Neural progenitor cell (in vitro differentiated cells): ENCODE measurements around the gene RFK. TPM values are rescaled to one million over a fixed set of nuclear protein-coding genes. Genes with fewer than 3 reads are reported as not detected.

Experiments used
- DNase-seq: peaks from one replicate; pipeline ENCODE4 v3.0.0-alpha.2; 2016; ENCODE audit warnings: low spot score
- H2AFZ ChIP-seq: fragments of 200-600 bp; sonication (generic); replicated peaks from 2 replicates; pipeline ENCODE4 v1.6.1; 2016; ENCODE audit warnings: antibody characterized with exemption
- H3F3A ChIP-seq: fragments of 200-600 bp; sonication (generic); 2 replicates; pipeline ENCODE4 v1.6.1; 2016; ENCODE audit warnings: antibody characterized with exemption, low read depth
- H3K27ac ChIP-seq: fragments of 200-600 bp; sonication (generic); 2 replicates; pipeline ENCODE4 v1.5.1; 2016; ENCODE audit warnings: mild to moderate bottlenecking
- H3K27me3 ChIP-seq: fragments of 200-600 bp; sonication (generic); 2 replicates; pipeline ENCODE4 v1.6.1; 2016; ENCODE audit warnings: mild to moderate bottlenecking, moderate library complexity
- H3K36me3 ChIP-seq: fragments of 200-600 bp; sonication (generic); 2 replicates; pipeline ENCODE4 v1.5.1; 2016
- H3K4me1 ChIP-seq: fragments of 200-600 bp; sonication (generic); 2 replicates; pipeline ENCODE4 v1.6.1; 2016; ENCODE audit warnings: mixed run types
- H3K4me2 ChIP-seq: fragments of 200-600 bp; sonication (generic); 2 replicates; pipeline ENCODE4 v1.6.1; 2016
- H3K4me3 ChIP-seq: fragments of 200-600 bp; sonication (generic); 2 replicates; pipeline ENCODE4 v1.5.1; 2016
- H3K79me2 ChIP-seq: fragments of 200-600 bp; sonication (generic); 2 replicates; pipeline ENCODE4 v1.6.1; 2016; ENCODE audit warnings: low read depth
- H3K9ac ChIP-seq: fragments of 200-600 bp; sonication (generic); 2 replicates; pipeline ENCODE4 v1.6.1; 2016
- H3K9me3 ChIP-seq: fragments of 200-600 bp; sonication (generic); 2 replicates; pipeline ENCODE4 v1.5.1; 2016; ENCODE audit warnings: low read depth
- H4K20me1 ChIP-seq: fragments of 200-600 bp; sonication (generic); 2 replicates; pipeline ENCODE4 v1.6.1; 2016; ENCODE audit warnings: low read depth
- H3K27ac Mint-ChIP-seq: 3 replicates; pipeline ENCODE4 v1.8.0; 2021; ENCODE audit warnings: mixed read lengths
- H3K27me3 Mint-ChIP-seq: 2 replicates; pipeline ENCODE4 v1.8.0; 2022; ENCODE audit warnings: low read depth, mild to moderate bottlenecking, inconsistent platforms, moderate library complexity, mixed read lengths; ENCODE audit not compliant: insufficient read depth
- H3K36me3 Mint-ChIP-seq: 3 replicates; pipeline ENCODE4 v1.8.0; 2021; ENCODE audit warnings: mixed read lengths
- H3K4me1 Mint-ChIP-seq: 3 replicates; pipeline ENCODE4 v1.8.0; 2021; ENCODE audit warnings: mixed read lengths
- H3K4me3 Mint-ChIP-seq: 3 replicates; pipeline ENCODE4 v1.8.0; 2021; ENCODE audit warnings: mild to moderate bottlenecking, moderate library complexity, mixed read lengths
- H3K9me3 Mint-ChIP-seq: 3 replicates; pipeline ENCODE4 v1.8.0; 2020; ENCODE audit warnings: mixed read lengths
- EZH2 ChIP-seq: fragments of 200-600 bp; sonication (generic); IDR thresholded peaks from 2 replicates; pipeline ENCODE4 v1.6.1; 2017; ENCODE audit warnings: antibody characterized with exemption, mild to moderate bottlenecking, moderate library complexity
- EZH2phosphoT487 ChIP-seq: fragments of 200-600 bp; sonication (generic); IDR thresholded peaks from 2 replicates; pipeline ENCODE4 v1.6.1; 2017; ENCODE audit warnings: antibody characterized with exemption
- total RNA-seq: library from RNA; depleted of rRNA; stranded (reverse); fragments of >200 nt; gene quantifications from 2 replicates; pipeline ENCODE4 v1.2.3, GENCODE V29; 2015; ENCODE audit warnings: low replicate concordance
- TF ChIP-seq, protein P1 (sequence below): fragments of 200-600 bp; sonication (generic); IDR thresholded peaks from 2 replicates; pipeline ENCODE4 v1.5.1; 2017; ENCODE audit warnings: antibody characterized with exemption, mild to moderate bottlenecking

The RFK gene
- total RNA-seq, 1 donor from 2014 or later, result 24.7 TPM

GRCh38 chr9:76400534-76401096, 6.4 kb upstream of the RFK start:
- H3K27me3 Mint-ChIP-seq, result peaks cover 4% of the 10 kb centered on the region
- H3K4me2 ChIP-seq, result no peak overlapping the region
- no peak for TF ChIP-seq EZH2phosphoT487
- TF ChIP-seq, protein P1, sequence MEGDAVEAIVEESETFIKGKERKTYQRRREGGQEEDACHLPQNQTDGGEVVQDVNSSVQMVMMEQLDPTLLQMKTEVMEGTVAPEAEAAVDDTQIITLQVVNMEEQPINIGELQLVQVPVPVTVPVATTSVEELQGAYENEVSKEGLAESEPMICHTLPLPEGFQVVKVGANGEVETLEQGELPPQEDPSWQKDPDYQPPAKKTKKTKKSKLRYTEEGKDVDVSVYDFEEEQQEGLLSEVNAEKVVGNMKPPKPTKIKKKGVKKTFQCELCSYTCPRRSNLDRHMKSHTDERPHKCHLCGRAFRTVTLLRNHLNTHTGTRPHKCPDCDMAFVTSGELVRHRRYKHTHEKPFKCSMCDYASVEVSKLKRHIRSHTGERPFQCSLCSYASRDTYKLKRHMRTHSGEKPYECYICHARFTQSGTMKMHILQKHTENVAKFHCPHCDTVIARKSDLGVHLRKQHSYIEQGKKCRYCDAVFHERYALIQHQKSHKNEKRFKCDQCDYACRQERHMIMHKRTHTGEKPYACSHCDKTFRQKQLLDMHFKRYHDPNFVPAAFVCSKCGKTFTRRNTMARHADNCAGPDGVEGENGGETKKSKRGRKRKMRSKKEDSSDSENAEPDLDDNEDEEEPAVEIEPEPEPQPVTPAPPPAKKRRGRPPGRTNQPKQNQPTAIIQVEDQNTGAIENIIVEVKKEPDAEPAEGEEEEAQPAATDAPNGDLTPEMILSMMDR, result no peak
- TF ChIP-seq EZH2, result no peak
- no peaks in the 10 kb centered on the region for H3K36me3 Mint-ChIP-seq
- H3K79me2 ChIP-seq, result no peaks in the 10 kb centered on the region
- H3K4me3 Mint-ChIP-seq, result no peak overlapping the region
- no peak overlapping the region for H3K9ac ChIP-seq
- no peak for DNase-seq
- peaks cover 2% of the 10 kb centered on the region for H3K4me1 Mint-ChIP-seq
- H3K27ac Mint-ChIP-seq, result no peak overlapping the region
- H3K4me3 ChIP-seq, result no peak overlapping the region
- no peaks in the 10 kb centered on the region for H3K4me1 ChIP-seq
- no peak overlapping the region for H3K27ac ChIP-seq
- no peaks in the 10 kb centered on the region for H4K20me1 ChIP-seq
- H3K9me3 ChIP-seq, result no peaks in the 10 kb centered on the region
- peaks cover under 1% of the 10 kb centered on the region for H3F3A ChIP-seq
- no peak overlapping the region for H2AFZ ChIP-seq
- no peaks in the 10 kb centered on the region for H3K36me3 ChIP-seq
- no peaks in the 10 kb centered on the region for H3K9me3 Mint-ChIP-seq
- H3K27me3 ChIP-seq, result no peaks in the 10 kb centered on the region

DNA sequence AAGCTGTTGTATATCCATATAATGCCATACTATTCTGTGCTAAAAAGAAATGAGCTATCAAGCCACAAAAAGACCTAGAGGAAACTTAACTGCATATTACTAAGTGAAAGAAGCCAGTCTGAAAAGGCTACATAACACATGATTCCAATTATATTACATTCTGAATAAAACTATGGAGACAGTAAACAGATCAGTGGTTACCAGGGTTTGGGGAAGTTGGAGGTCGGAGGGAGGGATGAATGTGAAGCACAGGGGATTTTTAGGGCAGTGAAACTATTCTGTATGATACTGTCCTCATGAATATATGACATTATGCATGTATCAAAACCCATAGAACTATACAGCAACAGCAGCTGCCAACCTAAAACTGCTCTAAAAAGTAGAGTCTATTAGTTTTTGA, 5.6 kb upstream of the RFK start:
- H3K9ac ChIP-seq, result no peak overlapping the region
- H3K36me3 ChIP-seq, result no peaks in the 10 kb centered on the region
- Mint-ChIP-seq H3K27ac (no peak overlapping the region), H3K27me3 (peaks cover 4% of the 10 kb centered on the region), H3K4me1 (peaks cover 4% of the 10 kb centered on the region), H3K4me3 (no peak overlapping the region), H3K9me3 (no peaks in the 10 kb centered on the region), H3K36me3 (no peaks in the 10 kb centered on the region)
- peaks cover 8% of the 10 kb centered on the region for H3F3A ChIP-seq
- TF ChIP-seq EZH2phosphoT487 (no peak), EZH2 (no peak)
- TF ChIP-seq, protein P1, result no peak
- no peaks in the 10 kb centered on the region for H4K20me1 ChIP-seq
- no peaks in the 10 kb centered on the region for H3K79me2 ChIP-seq
- no peak overlapping the region for H3K4me3 ChIP-seq
- no peak for DNase-seq
- no peak overlapping the region for H3K4me2 ChIP-seq
- H3K27ac ChIP-seq, result no peak overlapping the region
- H3K9me3 ChIP-seq, result no peaks in the 10 kb centered on the region
- no peaks in the 10 kb centered on the region for H3K27me3 ChIP-seq
- no peak overlapping the region for H2AFZ ChIP-seq
- H3K4me1 ChIP-seq, result no peaks in the 10 kb centered on the region

GRCh38 chr9:76396597-76396996, 2.4 kb upstream of the RFK start:
- H2AFZ ChIP-seq, result no peak overlapping the region
- H3K9ac ChIP-seq, result no peak overlapping the region
- Mint-ChIP-seq H3K9me3 (peaks cover 7% of the 10 kb centered on the region), H3K27ac (no peak overlapping the region), H3K4me1 (peaks cover 10% of the 10 kb centered on the region), H3K4me3 (no peak overlapping the region), H3K36me3 (peaks cover 9% of the 10 kb centered on the region), H3K27me3 (peaks cover 7% of the 10 kb centered on the region)
- H3K4me1 ChIP-seq, result no peaks in the 10 kb centered on the region
- H3K36me3 ChIP-seq, result peaks cover 7% of the 10 kb centered on the region
- no peak overlapping the region for H3K27ac ChIP-seq
- peaks cover 23% of the 10 kb centered on the region for H3F3A ChIP-seq
- no peaks in the 10 kb centered on the region for H3K27me3 ChIP-seq
- H4K20me1 ChIP-seq, result no peaks in the 10 kb centered on the region
- DNase-seq, result no peak
- H3K79me2 ChIP-seq, result peaks cover 18% of the 10 kb centered on the region
- no peak overlapping the region for H3K4me2 ChIP-seq
- no peak overlapping the region for H3K4me3 ChIP-seq
- TF ChIP-seq, protein P1, result no peak
- TF ChIP-seq EZH2 (no peak), EZH2phosphoT487 (no peak)
- no peaks in the 10 kb centered on the region for H3K9me3 ChIP-seq
